ENCODE measurements around the gene COQ6.

- TF ChIP-seq CTCF (IDR thresholded peaks at IDR 0.05) (no peak), POLR2A (IDR thresholded peaks at IDR 0.05) (no peak)
These were observed 13.1 kb upstream of the COQ6 start for GRCh38 chr14:73937012-73937411.

All from Peyer's patch (tissue), 4 donors.